ENCODE measurements around the gene LCN12.

- TF ChIP-seq, protein P1, sequence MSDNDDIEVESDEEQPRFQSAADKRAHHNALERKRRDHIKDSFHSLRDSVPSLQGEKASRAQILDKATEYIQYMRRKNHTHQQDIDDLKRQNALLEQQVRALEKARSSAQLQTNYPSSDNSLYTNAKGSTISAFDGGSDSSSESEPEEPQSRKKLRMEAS (IDR thresholded peaks at IDR 0.05; ENCODE audit: low read depth, low read length): no peak
- no peak for TF ChIP-seq POLR2A (IDR thresholded peaks at IDR 0.05; ENCODE audit: extremely low read depth, insufficient read length)
Observed at GRCh38 chr9:136994180-136994887, 42.3 kb downstream of the LCN12 start.

Data from NB4 (cell line).